GM18502 (cell line): ENCODE data around the gene ACTRT3.
"Not testable (repeated sequence)": the region's sequence is repeated elsewhere in the genome, so short reads cannot be mapped to it uniquely, and the experiment has no call there.

Experiments
- ATAC-seq: cut with Tn5 transposase; IDR thresholded peaks from one replicate; pipeline ENCODE4 v1.9.1; 2021; ENCODE audit warnings: mild to moderate bottlenecking; ENCODE audit not compliant: unreplicated experiment, poor library complexity

ACTRT3 gene

DNA sequence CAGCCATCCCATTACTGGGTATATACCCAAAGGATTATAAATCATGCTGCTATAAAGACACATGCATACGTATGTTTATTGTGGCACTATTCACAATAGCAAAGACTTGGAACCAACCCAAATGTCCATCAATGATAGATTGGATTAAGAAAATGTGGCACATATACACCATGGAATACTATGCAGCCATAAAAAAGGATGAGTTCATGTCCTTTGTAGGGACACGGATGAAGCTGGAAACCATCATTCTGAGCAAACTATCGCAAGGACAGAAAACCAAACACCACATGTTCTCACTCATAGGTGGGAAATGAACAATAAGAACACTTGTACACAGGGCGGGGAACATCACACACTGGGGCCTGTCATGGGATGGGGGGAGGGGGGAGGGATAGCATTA is 50.9 kb downstream of the ACTRT3 start:
- not testable (repeated sequence) for ATAC-seq
